ENCODE data around the gene SLC9A3. TPM values are rescaled to one million over a fixed set of nuclear protein-coding genes. Genes with fewer than 3 reads are reported as not detected.

SLC9A3 gene
- total RNA-seq, 5 donors from 2014 or later (not counting 1 experiment from before 2014, with no cell fraction given), result 1.9 to 3.5 (median 2.5) TPM

GRCh38 chr5:493119-493701 is 31.0 kb downstream of the SLC9A3 start:
- no peaks in the 10 kb centered on the region for H3K36me3 ChIP-seq (ENCODE audit: control insufficient read depth in 2 of 2, extremely low read depth in 1 of 2, insufficient read depth in 1 of 2, low read length in 1 of 2)
- no peaks in the 10 kb centered on the region for H3K4me1 Mint-ChIP-seq
- no peak overlapping the region for H3K27ac Mint-ChIP-seq
- WGBS (ENCODE audit: insufficient coverage), result 85% methylated on average over 25 of the region's 26 CpGs
- no peak overlapping the region for H3K4me3 Mint-ChIP-seq
- POLR2A ChIA-PET, result interaction anchor here (0.6 to 0.7 kb wide), 2 partner anchors 9 to 100 kb away, joined by 3 read pairs; no protein-coding TSS in a partner anchor
- H3K27me3 ChIP-seq (replicated peaks in 1 of 2; ENCODE audit: control insufficient read depth in 2 of 2, extremely low read depth in 1 of 2, insufficient read depth in 2 of 2, low read length in 1 of 2), result peaks cover 0 to 25% of the 10 kb centered on the region in 2 experiments
- no peak for DNase-seq
- H3K9me3 ChIP-seq, result no peaks in the 10 kb centered on the region
- no peak for ATAC-seq (replicated peaks in 1 of 4)
- H3K9me3 Mint-ChIP-seq, result no peaks in the 10 kb centered on the region
- H3K27ac ChIP-seq (ENCODE audit: low read length), result no peak overlapping the region
- no peaks in the 10 kb centered on the region for H3K36me3 Mint-ChIP-seq
- H3K27me3 Mint-ChIP-seq, result peaks cover 6% of the 10 kb centered on the region in 2 donors
- CTCF ChIA-PET, result no interaction called here
- H3K4me1 ChIP-seq (ENCODE audit: control insufficient read depth in 1 of 2, extremely low read depth in 1 of 2, insufficient read depth in 2 of 2, low read length in 2 of 2), result no peaks in the 10 kb centered on the region
- H3K4me3 ChIP-seq (ENCODE audit: control insufficient read depth in 1 of 2, extremely low read depth in 1 of 2, low read length in 1 of 2), result no peak overlapping the region

GRCh38 chr5:492314-492893 is 31.8 kb downstream of the SLC9A3 start:
- no peaks in the 10 kb centered on the region for H3K4me1 Mint-ChIP-seq
- ChIA-PET POLR2A (no interaction called here), CTCF (no interaction called here)
- Histone ChIP-seq H3K4me3 (ENCODE audit: control insufficient read depth in 1 of 2, extremely low read depth in 1 of 2, low read length in 1 of 2) (no peak overlapping the region), H3K4me1 (ENCODE audit: control insufficient read depth in 1 of 2, extremely low read depth in 1 of 2, insufficient read depth in 2 of 2, low read length in 2 of 2) (no peaks in the 10 kb centered on the region), H3K9me3 (no peaks in the 10 kb centered on the region), H3K27me3 (replicated peaks in 1 of 2; ENCODE audit: control insufficient read depth in 2 of 2, extremely low read depth in 1 of 2, insufficient read depth in 2 of 2, low read length in 1 of 2) (peaks cover 0 to 22% of the 10 kb centered on the region in 2 experiments), H3K36me3 (ENCODE audit: control insufficient read depth in 2 of 2, extremely low read depth in 1 of 2, insufficient read depth in 1 of 2, low read length in 1 of 2) (no peaks in the 10 kb centered on the region), H3K27ac (ENCODE audit: low read length) (no peak overlapping the region)
- DNase-seq (no peak), ATAC-seq (replicated peaks in 1 of 4) (no peak)
- H3K36me3 Mint-ChIP-seq, result no peaks in the 10 kb centered on the region
- no peaks in the 10 kb centered on the region for H3K9me3 Mint-ChIP-seq
- H3K4me3 Mint-ChIP-seq, result no peak overlapping the region
- H3K27ac Mint-ChIP-seq, result no peak overlapping the region
- 78% methylated on average over 14 of the region's 18 CpGs for WGBS (ENCODE audit: insufficient coverage)
- peaks cover 2 to 3% of the 10 kb centered on the region in 2 donors for H3K27me3 Mint-ChIP-seq

GRCh38 chr5:491856-492155 is 32.4 kb downstream of the SLC9A3 start:
- ATAC-seq (replicated peaks in 1 of 4) (no peak), DNase-seq (no peak)
- H3K27me3 Mint-ChIP-seq, result peaks cover 0 to 2% of the 10 kb centered on the region in 2 donors
- no peak overlapping the region for H3K27ac Mint-ChIP-seq
- no peaks in the 10 kb centered on the region for H3K4me1 Mint-ChIP-seq
- 93% methylated on average over 17 of the region's 19 CpGs for WGBS (ENCODE audit: insufficient coverage)
- H3K9me3 Mint-ChIP-seq, result no peaks in the 10 kb centered on the region
- CTCF ChIA-PET, result no interaction called here
- H3K4me3 Mint-ChIP-seq, result no peak overlapping the region
- H3K36me3 Mint-ChIP-seq, result no peaks in the 10 kb centered on the region
- no peaks in the 10 kb centered on the region for H3K36me3 ChIP-seq (ENCODE audit: control insufficient read depth in 2 of 2, extremely low read depth in 1 of 2, insufficient read depth in 1 of 2, low read length in 1 of 2)
- H3K4me3 ChIP-seq (ENCODE audit: control insufficient read depth in 1 of 2, extremely low read depth in 1 of 2, low read length in 1 of 2), result no peak overlapping the region
- H3K9me3 ChIP-seq, result no peaks in the 10 kb centered on the region
- POLR2A ChIA-PET, result no interaction called here
- H3K27me3 ChIP-seq (replicated peaks in 1 of 2; ENCODE audit: control insufficient read depth in 2 of 2, extremely low read depth in 1 of 2, insufficient read depth in 2 of 2, low read length in 1 of 2), result peaks cover 0 to 22% of the 10 kb centered on the region in 2 experiments
- no peaks in the 10 kb centered on the region for H3K4me1 ChIP-seq (ENCODE audit: control insufficient read depth in 1 of 2, extremely low read depth in 1 of 2, insufficient read depth in 2 of 2, low read length in 2 of 2)
- H3K27ac ChIP-seq (ENCODE audit: low read length), result no peak overlapping the region

DNA sequence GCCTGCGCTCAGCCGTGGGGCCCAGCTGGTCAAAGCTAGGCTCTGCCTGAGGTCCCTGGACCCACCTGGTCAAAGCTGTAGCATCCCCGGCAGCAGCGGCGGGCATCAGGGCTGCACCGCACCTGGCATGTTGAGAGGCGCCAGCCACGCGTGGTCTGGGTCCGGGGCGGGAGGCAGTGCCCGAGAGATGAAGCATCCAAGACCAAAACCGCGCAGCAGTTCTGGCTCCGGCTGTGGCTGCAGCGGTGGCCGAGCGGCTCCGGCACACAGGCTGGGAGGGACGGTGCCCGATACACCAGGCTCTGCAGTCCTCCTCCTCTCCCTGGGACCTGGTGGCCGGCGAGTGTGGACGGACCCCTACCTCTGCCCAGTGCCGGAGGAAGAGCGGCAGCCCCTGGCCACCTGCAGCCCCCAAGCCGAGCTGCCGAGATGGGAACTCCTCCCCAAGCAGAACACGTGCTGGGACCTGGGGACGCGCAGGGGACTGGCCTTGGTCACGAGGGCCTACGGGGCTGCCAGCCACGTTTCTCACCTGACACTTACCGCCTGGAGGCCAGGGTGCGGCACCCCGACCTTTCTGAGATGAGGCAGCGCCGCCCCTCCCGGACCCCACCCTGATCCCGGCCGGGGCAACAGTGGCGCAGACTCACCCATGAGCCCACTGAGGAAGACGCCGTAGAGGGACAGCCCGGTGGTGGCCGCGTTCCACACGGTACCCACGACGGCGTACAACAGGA is 33.0 kb downstream of the SLC9A3 start:
- Histone ChIP-seq H3K4me1 (ENCODE audit: control insufficient read depth in 1 of 2, extremely low read depth in 1 of 2, insufficient read depth in 2 of 2, low read length in 2 of 2) (peaks cover 0 to under 1% of the 10 kb centered on the region in 2 experiments), H3K4me3 (ENCODE audit: control insufficient read depth in 1 of 2, extremely low read depth in 1 of 2, low read length in 1 of 2) (no peak overlapping the region), H3K36me3 (ENCODE audit: control insufficient read depth in 2 of 2, extremely low read depth in 1 of 2, insufficient read depth in 1 of 2, low read length in 1 of 2) (no peaks in the 10 kb centered on the region), H3K27me3 (replicated peaks in 1 of 2; ENCODE audit: control insufficient read depth in 2 of 2, extremely low read depth in 1 of 2, insufficient read depth in 2 of 2, low read length in 1 of 2) (peaks cover 0 to 22% of the 10 kb centered on the region in 2 experiments), H3K27ac (ENCODE audit: low read length) (no peak overlapping the region), H3K9me3 (no peaks in the 10 kb centered on the region)
- DNase-seq (no peak), ATAC-seq (replicated peaks in 1 of 4) (no peak)
- H3K27me3 Mint-ChIP-seq, result peaks cover 0 to 2% of the 10 kb centered on the region in 2 donors
- no peak overlapping the region for H3K4me3 Mint-ChIP-seq
- H3K27ac Mint-ChIP-seq, result no peak overlapping the region
- POLR2A ChIA-PET, result no interaction called here
- H3K4me1 Mint-ChIP-seq, result peaks cover 0 to 2% (median 2%) of the 10 kb centered on the region in 3 donors
- CTCF ChIA-PET, result no interaction called here
- WGBS (ENCODE audit: insufficient coverage), result 92% methylated on average over 52 of the region's 52 CpGs
- no peaks in the 10 kb centered on the region for H3K9me3 Mint-ChIP-seq
- H3K36me3 Mint-ChIP-seq, result no peaks in the 10 kb centered on the region

DNA sequence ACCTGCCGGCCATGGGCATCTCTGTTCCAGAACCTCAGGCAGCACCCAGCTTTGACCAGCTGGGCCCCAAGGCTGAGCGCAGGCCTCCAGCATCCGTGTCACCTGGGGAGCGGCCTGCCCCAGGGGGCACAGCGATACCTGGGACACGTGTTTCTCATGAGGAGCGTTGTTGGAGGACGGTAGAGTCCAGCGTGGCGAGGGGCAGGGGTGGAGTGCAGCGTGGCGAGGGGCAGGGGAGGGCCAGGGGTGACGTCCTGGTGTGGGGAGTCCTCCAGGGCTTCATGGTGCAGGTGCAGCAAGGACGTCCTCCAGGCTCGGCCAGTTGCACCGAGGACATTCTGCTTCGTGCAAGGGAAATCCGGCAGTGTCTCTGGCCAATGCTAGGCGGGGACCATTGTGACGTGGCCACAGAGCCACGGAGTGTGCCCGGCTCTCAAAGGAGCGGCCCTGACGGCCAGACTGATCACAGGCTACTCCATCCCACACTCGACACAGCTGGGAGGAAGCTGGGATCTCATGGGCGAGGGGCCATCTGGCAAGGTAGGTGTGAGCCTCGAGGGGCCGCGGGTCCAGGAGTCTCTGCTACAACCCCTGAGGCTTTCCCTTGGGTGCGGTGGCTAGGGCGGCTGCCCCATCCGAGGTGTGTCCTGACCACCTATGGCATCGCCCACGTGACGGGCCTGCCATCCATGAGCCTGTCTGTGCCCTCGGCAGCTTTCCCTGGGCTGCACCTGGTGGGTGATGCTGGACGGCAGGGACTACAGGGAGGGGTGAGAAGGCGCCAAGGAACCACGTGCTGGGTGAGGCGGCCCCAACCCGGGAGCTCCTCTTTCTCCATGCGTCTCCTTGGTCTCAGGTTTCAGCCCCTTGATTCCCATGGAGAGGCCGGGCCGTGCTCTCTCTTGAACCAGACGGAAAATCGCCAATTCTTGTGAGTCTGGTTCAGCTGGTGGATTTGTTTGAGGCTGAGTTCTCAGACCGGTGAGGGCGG is 33.8 kb downstream of the SLC9A3 start:
- H3K27me3 Mint-ChIP-seq, result peaks cover 0 to 2% of the 10 kb centered on the region in 2 donors
- H3K4me3 Mint-ChIP-seq, result no peak overlapping the region
- Histone ChIP-seq H3K27ac (ENCODE audit: low read length) (no peak overlapping the region), H3K36me3 (ENCODE audit: control insufficient read depth in 2 of 2, extremely low read depth in 1 of 2, insufficient read depth in 1 of 2, low read length in 1 of 2) (no peaks in the 10 kb centered on the region), H3K4me1 (ENCODE audit: control insufficient read depth in 1 of 2, extremely low read depth in 1 of 2, insufficient read depth in 2 of 2, low read length in 2 of 2) (peaks cover 0 to 4% of the 10 kb centered on the region in 2 experiments), H3K9me3 (no peaks in the 10 kb centered on the region), H3K4me3 (ENCODE audit: control insufficient read depth in 1 of 2, extremely low read depth in 1 of 2, low read length in 1 of 2) (no peak overlapping the region), H3K27me3 (replicated peaks in 1 of 2; ENCODE audit: control insufficient read depth in 2 of 2, extremely low read depth in 1 of 2, insufficient read depth in 2 of 2, low read length in 1 of 2) (peaks cover 0 to 28% of the 10 kb centered on the region in 2 experiments)
- ATAC-seq (replicated peaks in 1 of 4) (no peak), DNase-seq (no peak)
- no peaks in the 10 kb centered on the region for H3K36me3 Mint-ChIP-seq
- 85% methylated on average over 48 of the region's 48 CpGs for WGBS (ENCODE audit: insufficient coverage)
- peaks cover 0 to 11% (median 6%) of the 10 kb centered on the region in 3 donors for H3K4me1 Mint-ChIP-seq
- ChIA-PET POLR2A (no interaction called here), CTCF (no interaction called here)
- no peak overlapping the region for H3K27ac Mint-ChIP-seq
- H3K9me3 Mint-ChIP-seq, result no peaks in the 10 kb centered on the region

- no peak overlapping the region for H3K4me3 Mint-ChIP-seq
- Histone ChIP-seq H3K4me3 (ENCODE audit: control insufficient read depth in 1 of 2, extremely low read depth in 1 of 2, low read length in 1 of 2) (no peak overlapping the region), H3K9me3 (no peaks in the 10 kb centered on the region), H3K27ac (ENCODE audit: low read length) (no peak overlapping the region), H3K27me3 (replicated peaks in 1 of 2; ENCODE audit: control insufficient read depth in 2 of 2, extremely low read depth in 1 of 2, insufficient read depth in 2 of 2, low read length in 1 of 2) (peaks cover 0 to 35% of the 10 kb centered on the region in 2 experiments), H3K36me3 (ENCODE audit: control insufficient read depth in 2 of 2, extremely low read depth in 1 of 2, insufficient read depth in 1 of 2, low read length in 1 of 2) (no peaks in the 10 kb centered on the region), H3K4me1 (ENCODE audit: control insufficient read depth in 1 of 2, extremely low read depth in 1 of 2, insufficient read depth in 2 of 2, low read length in 2 of 2) (peaks cover 0 to 4% of the 10 kb centered on the region in 2 experiments)
- ChIA-PET CTCF (no interaction called here), POLR2A (no interaction called here)
- H3K27ac Mint-ChIP-seq, result no peak overlapping the region
- peaks cover 3 to 6% of the 10 kb centered on the region in 2 donors for H3K27me3 Mint-ChIP-seq
- H3K4me1 Mint-ChIP-seq, result peaks cover 0 to 18% (median 9%) of the 10 kb centered on the region in 3 donors
- H3K9me3 Mint-ChIP-seq, result no peaks in the 10 kb centered on the region
- ATAC-seq (replicated peaks in 1 of 4) (no peak), DNase-seq (no peak)
- 86% methylated on average over 21 of the region's 21 CpGs for WGBS (ENCODE audit: insufficient coverage)
- H3K36me3 Mint-ChIP-seq, result no peaks in the 10 kb centered on the region
These were observed 34.6 kb downstream of the SLC9A3 start for GRCh38 chr5:489689-490080.
